Nephron progenitor cell (in vitro differentiated cells): Measurements from ENCODE around the gene OR2T3.
"Not testable (repeated sequence)": the region's sequence is repeated elsewhere in the genome, so short reads cannot be mapped to it uniquely, and the experiment has no call there.

Source experiments
- DNase-seq: peaks from one replicate; pipeline ENCODE4 v3.0.0; 2021
- H3K27ac Mint-ChIP-seq: 2 replicates; pipeline ENCODE4 v1.8.0; 2021; ENCODE audit warnings: mild to moderate bottlenecking, moderate library complexity, mixed read lengths
- H3K27me3 Mint-ChIP-seq: 2 replicates; pipeline ENCODE4 v1.8.0; 2021; ENCODE audit warnings: mild to moderate bottlenecking, low read depth, mixed read lengths; ENCODE audit not compliant: poor library complexity
- H3K36me3 Mint-ChIP-seq: 2 replicates; pipeline ENCODE4 v1.8.0; 2021; ENCODE audit warnings: low read depth, mixed read lengths
- H3K4me1 Mint-ChIP-seq: 2 replicates; pipeline ENCODE4 v1.8.0; 2021; ENCODE audit warnings: mixed read lengths
- H3K4me3 Mint-ChIP-seq: 2 replicates; pipeline ENCODE4 v1.8.0; 2021; ENCODE audit warnings: mild to moderate bottlenecking, moderate library complexity, mixed read lengths
- H3K9me3 Mint-ChIP-seq: 2 replicates; pipeline ENCODE4 v1.8.0; 2021; ENCODE audit warnings: mild to moderate bottlenecking, moderate library complexity, mixed read lengths
- CTCF ChIP-seq: fragments of 200-600 bp; sonication (generic); IDR thresholded peaks from 2 replicates; pipeline ENCODE4 v1.5.0; 2021; ENCODE audit warnings: antibody characterized with exemption

Gene OR2T3

GRCh38 chr1:248500305-248501035 lies 27.3 kb downstream of the OR2T3 start:
- not testable (repeated sequence) for DNase-seq, H3K27ac Mint-ChIP-seq, H3K4me3 Mint-ChIP-seq, H3K4me1 Mint-ChIP-seq, H3K36me3 Mint-ChIP-seq, H3K27me3 Mint-ChIP-seq
- H3K9me3 Mint-ChIP-seq = peaks cover 11% of the 10 kb centered on the region

GRCh38 chr1:248507773-248508172 lies 34.6 kb downstream of the OR2T3 start, which contains the start of gene OR2G6:
OR2G6 (plus strand) TSS chr1:248508073; CDS start chr1:248521647, 13,574 bp downstream.
- H3K27ac Mint-ChIP-seq, H3K4me1 Mint-ChIP-seq, H3K4me3 Mint-ChIP-seq, DNase-seq, H3K27me3 Mint-ChIP-seq, H3K9me3 Mint-ChIP-seq, H3K36me3 Mint-ChIP-seq: not testable (repeated sequence)

- DNase-seq, H3K27me3 Mint-ChIP-seq, H3K4me1 Mint-ChIP-seq, H3K9me3 Mint-ChIP-seq, H3K4me3 Mint-ChIP-seq, H3K36me3 Mint-ChIP-seq, H3K27ac Mint-ChIP-seq: not testable (repeated sequence)
Measured at GRCh38 chr1:248510217-248510616, 37.1 kb downstream of the OR2T3 start.

- no peaks in the 10 kb centered on the region for H3K36me3 Mint-ChIP-seq
- no peaks in the 10 kb centered on the region for H3K27me3 Mint-ChIP-seq
- no peak overlapping the region for H3K4me3 Mint-ChIP-seq
- H3K4me1 Mint-ChIP-seq = no peaks in the 10 kb centered on the region
- H3K27ac Mint-ChIP-seq = no peak overlapping the region
- no peak for TF ChIP-seq CTCF
- no peak for DNase-seq
- peaks cover 61% of the 10 kb centered on the region for H3K9me3 Mint-ChIP-seq
Measured at GRCh38 chr1:248521856-248522255, 48.7 kb downstream of the OR2T3 start.
